Fibroblast of mammary gland (primary cell): ENCODE results near the gene MST1R.

ENCODE experiments used
- DNase-seq: peaks from one replicate; pipeline ENCODE4 v3.0.0-alpha.2; 2010; ENCODE audit warnings: low read depth
- H3K4me3 ChIP-seq: 2 replicates; pipeline ENCODE4 v1.5.1; 2011; ENCODE audit warnings: low read depth, mild to moderate bottlenecking, low read length, moderate library complexity; ENCODE audit not compliant: control insufficient read depth
- CTCF ChIP-seq: conservative IDR thresholded peaks from 2 replicates; pipeline ENCODE4 v1.5.1; 2011; ENCODE audit warnings: low read depth, low read length, inconsistent platforms; ENCODE audit not compliant: control insufficient read depth, insufficient read depth

The MST1R gene

GRCh38 chr3:49877716-49878115 is 26.0 kb downstream of the MST1R start:
- no peak overlapping the region for H3K4me3 ChIP-seq
- DNase-seq, result no peak
- no peak for TF ChIP-seq CTCF

DNA sequence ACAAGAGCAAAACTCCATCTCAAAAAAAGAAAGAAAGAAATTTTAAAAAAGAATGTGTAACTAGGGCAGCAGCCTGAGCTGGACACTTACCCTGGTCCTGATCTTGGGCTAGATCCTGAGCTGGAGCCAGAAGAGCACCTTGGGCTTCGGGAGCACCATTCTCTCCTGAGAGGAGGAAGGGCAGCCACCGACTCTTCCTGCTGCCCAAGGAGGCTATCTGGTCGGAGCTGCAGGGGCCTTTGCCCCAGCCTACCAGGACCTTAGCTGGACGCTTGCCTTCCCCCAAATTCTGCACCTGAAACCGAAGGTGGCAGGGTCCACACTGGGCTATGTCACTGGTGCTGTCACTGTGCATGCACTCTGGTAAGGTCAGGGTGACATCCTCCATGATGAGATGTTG is 27.1 kb downstream of the MST1R start:
- DNase-seq, result no peak
- no peak overlapping the region for H3K4me3 ChIP-seq
- no peak for TF ChIP-seq CTCF

DNA sequence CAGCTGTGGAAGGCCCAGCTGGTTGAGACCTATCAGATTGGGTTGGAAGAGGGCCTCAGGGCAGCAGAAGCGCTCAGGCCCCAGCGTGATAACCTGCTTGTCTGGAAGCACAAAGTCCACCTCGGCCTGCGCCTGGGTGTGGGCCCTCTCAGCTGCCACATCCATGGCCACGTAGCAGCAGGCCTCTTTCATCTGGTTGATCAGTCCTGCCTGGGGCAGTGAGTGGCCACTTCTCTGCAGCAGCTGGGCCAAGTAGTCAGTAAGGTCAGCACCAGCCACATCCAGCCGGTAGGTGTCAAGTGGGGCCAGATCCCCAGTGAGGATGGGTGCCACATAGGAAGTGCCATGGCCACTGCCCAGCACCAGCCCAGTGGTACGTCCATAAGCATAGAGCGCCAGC is 30.1 kb downstream of the MST1R start:
- H3K4me3 ChIP-seq, result no peak overlapping the region
- no peak for DNase-seq
- TF ChIP-seq CTCF, result no peak

- no peak for DNase-seq
- H3K4me3 ChIP-seq, result no peak overlapping the region
- TF ChIP-seq CTCF, result no peak
Observed at GRCh38 chr3:49872801-49873281, 30.8 kb downstream of the MST1R start.

GRCh38 chr3:49871531-49872153 is 32.0 kb downstream of the MST1R start:
- no peak for TF ChIP-seq CTCF

DNA sequence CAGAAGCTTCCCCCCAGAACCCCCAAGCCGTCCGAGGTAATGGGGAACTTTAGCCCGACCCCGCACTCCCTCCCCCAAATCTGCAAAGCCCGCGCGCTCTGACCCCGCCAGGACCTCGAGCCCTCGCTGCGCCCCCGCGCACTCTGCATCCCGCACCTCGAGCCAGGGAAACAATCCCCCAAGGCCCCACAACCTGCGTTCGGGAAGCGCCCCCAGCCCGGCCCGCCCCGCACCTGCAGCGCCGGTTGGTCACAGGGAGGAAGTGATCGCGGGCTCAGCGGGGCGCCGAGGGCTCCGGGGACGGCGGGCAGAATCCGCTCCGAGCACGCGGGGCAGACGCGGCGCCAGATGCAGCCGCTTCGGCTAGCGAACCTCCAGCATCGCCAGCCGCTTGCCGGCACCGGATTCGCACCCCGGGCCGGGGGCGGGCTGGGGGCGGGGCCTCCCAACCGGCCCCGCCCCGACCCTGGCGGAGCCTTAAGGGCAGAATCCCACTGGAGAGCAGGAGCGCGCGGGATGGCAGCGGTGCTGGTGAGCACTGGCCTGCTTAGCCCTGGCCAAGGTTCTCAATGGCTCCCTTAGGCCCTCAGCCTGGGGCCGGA is 34.0 kb downstream of the MST1R start, which contains the start of gene CAMKV:
Gene CAMKV, minus strand, starts transcription at position 382 of the 602 bp plus-strand sequence. CDS start 7,518 bp downstream, outside the sequence.
- no peak within 1 kb of the TSS for H3K4me3 ChIP-seq
- TF ChIP-seq CTCF, result no peak
- DNase-seq, result no peak

More at GRCh38 chr3:49871531-49872153, 32.0 kb downstream of the MST1R start:
- no peak for DNase-seq
- H3K4me3 ChIP-seq, result no peak overlapping the region
